Activated CD8-positive, alpha-beta memory T cell treated with anti-CD3 and anti-CD28 coated beads for 48 hours (primary cell): ENCODE data around the gene STRC.
"Not testable (repeated sequence)": the region's sequence is repeated elsewhere in the genome, so short reads cannot be mapped to it uniquely, and the experiment has no call there.

ENCODE experiments used
- DNase-seq, 3 experiments: peaks; one replicate each; pipeline ENCODE4 v3.0.0-alpha.2; 2020; ENCODE audit warnings: low read depth in 2 of 3, low spot score in 2 of 3

STRC gene

GRCh38 chr15:43618700-43619099, at the start of gene STRC:
STRC (minus strand) TSS chr15:43618800; CDS start chr15:43618722, 78 bp downstream.
- not testable (repeated sequence) for DNase-seq

GRCh38 chr15:43666177-43666576, 47.6 kb upstream of the STRC start:
- not testable (repeated sequence) for DNase-seq

GRCh38 chr15:43663333-43663732, 44.7 kb upstream of the STRC start:
- DNase-seq = not testable (repeated sequence)

GRCh38 chr15:43662293-43662692, 43.7 kb upstream of the STRC start:
- not testable (repeated sequence) for DNase-seq

GRCh38 chr15:43659727-43660126, 41.1 kb upstream of the STRC start:
- DNase-seq = not testable (repeated sequence)

GRCh38 chr15:43649430-43649926, 30.9 kb upstream of the STRC start:
- DNase-seq = not testable (repeated sequence)

- no peak for DNase-seq
These were observed 30.2 kb upstream of the STRC start, which contains the start of gene CATSPER2 for GRCh38 chr15:43648649-43649429. CATSPER2 (minus strand) TSS chr15:43648844; CDS start chr15:43648061, 783 bp downstream.

GRCh38 chr15:43638464-43639204, 20.0 kb upstream of the STRC start:
- not testable (repeated sequence) for DNase-seq

GRCh38 chr15:43626937-43627336, 8.3 kb upstream of the STRC start:
- DNase-seq = not testable (repeated sequence)

GRCh38 chr15:43625106-43625505, 6.5 kb upstream of the STRC start:
- DNase-seq = no peak

- not testable (repeated sequence) for DNase-seq
These were observed 3.6 kb upstream of the STRC start for GRCh38 chr15:43622068-43622799.

- not testable (repeated sequence) for DNase-seq
These were observed 850 bp downstream of the STRC start for GRCh38 chr15:43617750-43618149.

- not testable (repeated sequence) for DNase-seq
These were observed 16.4 kb downstream of the STRC start for GRCh38 chr15:43602233-43602632.

- DNase-seq = not testable (repeated sequence)
These were observed 18.4 kb downstream of the STRC start for GRCh38 chr15:43600200-43600599.

GRCh38 chr15:43599131-43599530, 19.5 kb downstream of the STRC start:
- DNase-seq = not testable (repeated sequence)

- not testable (repeated sequence) for DNase-seq
These were observed 25.0 kb downstream of the STRC start, which contains the start of gene CKMT1B for GRCh38 chr15:43593328-43594190. CKMT1B (plus strand) TSS chr15:43594027; CDS start chr15:43594219, 192 bp downstream.

GRCh38 chr15:43592841-43593240, 25.8 kb downstream of the STRC start:
- not testable (repeated sequence) for DNase-seq

- not testable (repeated sequence) for DNase-seq
These were observed 28.7 kb downstream of the STRC start, which contains the start of gene PPIP5K1 for GRCh38 chr15:43589778-43590466. PPIP5K1 (minus strand) TSS chr15:43590208; CDS start chr15:43584504, 5,704 bp downstream.

- DNase-seq = not testable (repeated sequence)
These were observed 44.0 kb downstream of the STRC start for GRCh38 chr15:43574607-43575006.
